Measurements from ENCODE around the gene NAPSA.
A peak's percentile ranks its signal among the peaks of the same experiment; 100 is the strongest.

The NAPSA gene

DNA sequence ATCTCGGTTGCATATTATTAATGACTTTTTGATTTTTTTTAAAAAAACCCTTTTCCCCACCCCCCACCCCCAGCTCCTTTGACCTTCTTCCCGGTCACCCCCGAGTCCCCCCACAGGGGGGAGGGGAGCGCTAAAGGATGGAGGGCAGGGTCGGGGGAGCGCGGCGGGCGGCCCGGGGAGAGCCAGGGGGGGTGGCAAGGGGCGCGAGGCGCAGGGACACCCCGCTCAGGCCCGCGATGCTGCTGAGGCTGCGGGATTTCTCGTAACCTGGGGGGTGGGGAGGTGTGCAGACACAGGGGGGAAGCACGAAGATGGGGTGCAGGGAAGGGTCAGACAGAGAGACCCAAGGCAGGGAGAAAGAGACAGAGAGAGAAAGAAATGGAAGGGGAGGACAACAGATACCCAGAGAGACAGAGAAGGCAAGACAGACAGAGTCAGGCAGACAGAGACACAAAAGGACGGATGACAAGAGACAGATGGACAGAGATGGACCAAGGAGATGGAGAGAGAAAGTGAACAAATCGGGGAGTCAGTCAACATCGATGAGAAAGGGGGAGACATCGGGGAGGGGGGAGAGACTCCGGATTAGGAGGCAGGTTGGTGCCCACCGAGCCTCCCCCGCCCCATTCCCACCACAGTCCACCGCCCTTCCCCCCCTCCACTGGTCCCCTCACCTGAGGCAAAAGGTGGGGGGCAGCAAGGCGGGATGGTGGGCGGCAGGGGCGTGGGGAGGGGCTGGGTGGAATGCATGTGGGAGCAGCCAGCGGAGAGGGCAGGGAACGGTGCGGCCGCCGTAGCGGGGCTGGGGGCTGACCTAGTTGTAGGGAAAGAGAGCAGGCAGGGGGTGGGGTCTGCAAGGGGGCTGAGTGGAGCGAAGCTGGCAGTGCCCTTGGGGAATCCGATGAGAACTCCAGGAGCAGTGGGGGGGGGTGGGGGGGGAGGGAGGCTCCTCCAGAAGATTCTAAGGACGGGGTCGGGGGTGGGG, 50.4 kb downstream of the NAPSA start:
- Histone ChIP-seq H3K36me3 (ENCODE audit: insufficient read depth, low read length) (no peaks in the 10 kb centered on the region), H3K9me3 (ENCODE audit: control insufficient read depth, insufficient read depth, low read length) (no peaks in the 10 kb centered on the region), H3K9ac (ENCODE audit: low read depth, low read length) (peak overlapping the region; percentile 55), H3K4me1 (ENCODE audit: insufficient read depth, low read length) (peaks cover 5% of the 10 kb centered on the region; the same call in 1 of the 2 replicates)

DNA sequence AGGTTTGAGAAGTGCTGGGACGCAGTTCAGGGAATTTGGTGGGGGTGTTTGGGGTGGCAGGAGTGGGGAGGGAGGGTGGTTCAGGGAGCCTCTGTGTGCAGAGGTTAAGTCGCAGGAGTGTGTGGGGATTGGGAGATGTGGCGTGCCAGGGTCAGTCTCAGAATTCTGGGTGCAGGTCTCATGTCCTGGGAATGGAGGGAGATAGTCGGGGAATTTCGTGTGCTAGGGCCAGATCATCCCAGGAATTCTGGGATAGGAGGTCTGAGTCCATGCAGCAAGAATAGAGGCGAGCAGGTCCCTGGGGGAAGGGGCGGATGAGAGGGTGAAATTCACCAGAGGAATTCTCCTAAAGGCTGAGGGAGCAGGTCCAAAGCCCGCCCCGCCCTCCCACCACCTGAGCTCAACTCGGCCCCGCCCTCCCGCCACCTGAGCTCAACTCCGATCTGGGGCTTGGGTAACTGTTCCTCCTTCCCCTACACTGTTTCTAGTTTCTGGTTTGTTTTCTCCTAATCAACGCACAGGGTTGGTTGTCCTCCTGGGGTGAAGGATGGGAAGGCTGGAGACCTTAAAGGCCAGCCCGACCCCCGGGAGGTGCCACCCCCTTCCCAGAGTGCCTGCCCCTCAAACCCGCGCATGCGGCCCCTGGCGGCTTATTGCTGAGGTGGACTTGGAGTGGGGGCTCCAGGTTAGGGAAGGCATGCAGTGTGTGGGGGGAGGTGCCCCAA, 51.5 kb downstream of the NAPSA start:
- H3K9me3 ChIP-seq (ENCODE audit: control insufficient read depth, insufficient read depth, low read length), result no peaks in the 10 kb centered on the region
- H3K4me1 ChIP-seq (ENCODE audit: insufficient read depth, low read length), result peaks cover 5% of the 10 kb centered on the region; the same call in 1 of the 2 replicates
- H3K36me3 ChIP-seq (ENCODE audit: insufficient read depth, low read length), result no peaks in the 10 kb centered on the region
- peak overlapping the region; percentile 90 for H3K9ac ChIP-seq (ENCODE audit: low read depth, low read length)

DNA sequence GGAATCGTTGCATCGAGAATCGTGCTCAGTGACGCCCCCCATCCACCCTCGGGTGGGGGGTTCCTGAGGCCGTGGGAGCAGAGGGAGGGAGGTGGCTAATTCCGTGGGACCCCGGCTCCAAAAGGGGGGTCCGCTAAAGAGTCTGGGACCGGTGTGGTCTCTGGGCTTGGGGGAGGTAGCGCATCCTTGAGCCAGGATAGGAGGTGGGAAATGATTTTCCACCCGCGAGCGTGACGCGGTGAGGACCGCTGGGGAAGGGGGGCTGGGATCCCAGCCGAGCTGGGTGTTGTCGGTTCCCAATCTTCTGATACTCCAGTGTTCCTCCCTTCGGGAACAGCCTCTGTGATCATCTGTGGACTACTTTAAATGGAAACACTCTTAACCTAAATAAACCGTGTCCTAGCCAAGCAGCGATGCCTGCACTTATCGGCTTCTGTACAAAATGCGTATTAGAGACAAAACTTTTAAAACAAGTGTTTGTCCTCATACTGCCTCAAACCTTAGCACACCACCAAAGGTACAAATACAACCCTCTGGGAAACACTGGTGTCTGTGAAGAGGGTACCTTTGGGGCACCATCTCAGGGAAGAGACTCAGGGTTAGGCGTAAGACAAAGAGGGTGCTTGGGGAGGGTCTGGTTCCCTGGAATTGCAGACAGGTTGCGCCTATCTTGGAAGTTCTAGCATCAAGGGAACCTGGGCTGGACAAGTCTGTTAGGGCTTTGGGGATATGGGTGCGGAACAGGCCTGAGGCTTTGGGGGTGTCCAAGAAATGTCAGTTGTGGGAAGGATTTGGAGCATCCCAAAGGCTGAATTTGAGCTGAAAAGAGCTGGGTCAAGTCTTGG, 52.2 kb downstream of the NAPSA start:
- H3K4me1 ChIP-seq (ENCODE audit: insufficient read depth, low read length), result peaks cover 5% of the 10 kb centered on the region; the same call in 1 of the 2 replicates
- peaks cover 3% of the 10 kb centered on the region; the same call in 1 of the 2 replicates for H3K9me3 ChIP-seq (ENCODE audit: control insufficient read depth, insufficient read depth, low read length)
- no peaks in the 10 kb centered on the region for H3K36me3 ChIP-seq (ENCODE audit: insufficient read depth, low read length)
- peak overlapping the region; percentile 90 for H3K9ac ChIP-seq (ENCODE audit: low read depth, low read length)

DNA sequence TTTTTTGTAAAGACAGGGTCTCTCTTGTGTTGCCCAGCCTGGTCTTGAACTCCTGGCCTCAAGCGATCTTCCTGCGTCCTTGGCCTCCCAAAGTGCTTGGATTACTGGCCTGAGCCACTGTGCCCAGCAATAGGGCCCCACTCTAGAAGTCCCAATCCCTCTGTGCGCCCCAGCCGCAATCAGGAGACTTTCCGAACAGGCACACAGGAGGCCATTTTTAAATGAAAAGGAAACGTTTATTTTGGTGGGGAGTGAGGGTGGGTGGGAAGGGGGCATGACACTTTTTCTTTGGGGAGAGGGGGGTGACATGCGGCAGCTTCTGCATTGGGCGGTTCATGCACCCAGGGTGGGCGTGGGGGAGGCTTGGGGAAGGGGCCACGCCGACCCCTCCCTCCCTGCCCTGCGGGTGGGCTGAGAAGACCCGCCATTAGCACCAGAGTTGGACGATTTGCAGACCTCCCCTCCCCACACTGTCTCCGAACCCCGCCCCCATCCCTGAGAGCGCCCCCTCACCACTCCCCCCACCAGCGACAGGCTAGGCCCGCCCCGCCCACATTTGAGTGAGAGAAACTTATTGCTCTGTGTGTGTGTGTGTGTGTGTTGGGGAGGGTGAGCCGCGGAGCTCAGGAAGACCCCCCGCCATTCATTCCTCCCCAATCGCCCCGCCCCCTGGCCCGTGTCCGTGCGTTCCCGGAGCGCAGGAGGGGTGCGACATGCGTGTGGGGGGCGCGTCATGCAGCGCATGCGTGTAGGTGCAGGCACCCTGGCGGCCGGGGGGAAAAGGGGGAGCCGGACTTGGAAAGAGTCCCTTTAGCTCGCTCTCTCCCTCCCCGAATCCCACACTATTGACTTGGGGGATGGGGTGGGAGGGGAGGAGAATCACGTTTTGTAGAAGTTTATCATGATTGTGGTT, 53.5 kb downstream of the NAPSA start:
- 0 out of 2 replicates have a peak, but pooled peaks cover 5% of the 10 kb centered on the region for H3K36me3 ChIP-seq (ENCODE audit: insufficient read depth, low read length)
- H3K9ac ChIP-seq (ENCODE audit: low read depth, low read length), result peak overlapping the region; percentile 90
- H3K9me3 ChIP-seq (ENCODE audit: control insufficient read depth, insufficient read depth, low read length), result peaks cover 3% of the 10 kb centered on the region; the same call in 1 of the 2 replicates
- peaks cover 5% of the 10 kb centered on the region; the same call in 1 of the 2 replicates for H3K4me1 ChIP-seq (ENCODE audit: insufficient read depth, low read length)

DNA sequence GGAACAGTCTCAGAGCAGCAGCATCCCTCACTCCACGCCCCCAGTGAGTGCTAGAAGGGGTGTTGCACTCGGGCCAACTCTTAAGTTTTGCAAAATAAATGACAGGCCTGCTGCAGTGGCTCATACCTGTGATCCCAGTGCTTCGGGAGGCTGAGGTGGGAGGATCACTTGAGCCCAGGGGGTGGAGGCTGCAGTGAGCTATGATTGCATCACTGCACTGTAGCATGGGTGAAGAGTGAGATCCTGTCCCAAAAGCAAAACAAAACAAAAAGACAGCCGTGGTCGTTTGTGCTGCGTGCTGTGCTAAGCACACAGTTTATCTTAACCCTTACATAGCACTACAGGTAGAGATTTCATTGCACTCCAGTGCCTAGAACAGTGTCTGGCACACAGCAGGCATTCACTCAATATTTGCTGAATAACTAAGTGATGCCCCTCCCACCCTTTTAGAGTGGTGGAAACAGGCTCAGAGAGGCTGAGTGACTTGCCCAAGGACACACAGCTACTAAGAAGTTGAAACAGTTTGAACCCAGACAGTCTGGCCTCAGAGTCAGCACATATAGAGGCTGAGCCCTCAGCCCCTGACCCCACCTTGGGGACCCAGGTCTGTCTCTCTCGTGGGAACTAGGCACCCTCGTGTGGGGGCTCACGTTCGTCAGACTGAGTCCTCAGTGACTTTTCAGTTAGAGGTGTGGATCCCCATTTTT, 54.5 kb downstream of the NAPSA start:
- Histone ChIP-seq H3K4me1 (ENCODE audit: insufficient read depth, low read length) (no peaks in the 10 kb centered on the region; the same call in 1 of the 2 replicates), H3K9me3 (ENCODE audit: control insufficient read depth, insufficient read depth, low read length) (peaks cover 3% of the 10 kb centered on the region; the same call in 1 of the 2 replicates), H3K36me3 (ENCODE audit: insufficient read depth, low read length) (0 out of 2 replicates have a peak, but pooled peaks cover 5% of the 10 kb centered on the region), H3K9ac (ENCODE audit: low read depth, low read length) (no peak overlapping the region)

DNA sequence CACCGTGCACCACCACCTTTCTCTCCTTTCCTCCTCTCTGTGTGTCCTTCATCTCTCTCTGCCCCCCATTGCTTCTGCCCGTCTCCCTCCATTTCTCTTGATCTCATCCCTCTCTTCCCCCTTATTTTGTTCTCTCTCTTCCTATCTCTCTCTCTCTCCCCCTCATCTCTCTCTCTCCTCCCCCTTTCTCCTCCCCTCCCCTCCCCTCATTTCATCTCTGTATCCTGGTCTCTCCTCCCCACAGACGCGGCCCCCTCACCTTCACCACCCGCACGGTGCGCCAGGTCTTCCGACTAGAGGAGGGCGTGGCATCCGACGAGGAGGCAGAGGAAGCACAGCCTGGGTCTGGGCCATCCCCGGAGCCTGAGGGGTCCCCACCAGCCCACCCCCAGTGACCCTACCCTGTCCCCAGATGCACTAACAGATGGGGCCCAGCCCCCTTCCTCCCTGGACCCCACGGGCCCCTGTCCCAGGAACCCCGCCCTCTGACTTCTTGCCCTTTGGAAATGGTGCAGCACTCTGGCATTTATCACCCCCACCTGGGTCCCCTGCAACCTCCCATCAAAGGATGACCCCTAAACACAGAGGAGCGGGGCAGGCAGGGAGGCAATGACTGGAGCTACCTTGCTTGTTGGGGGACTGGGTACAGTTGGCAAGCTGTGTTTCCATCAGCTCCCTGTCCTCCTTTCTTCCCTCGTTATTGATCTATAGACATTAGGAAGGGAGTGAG, 55.9 kb downstream of the NAPSA start:
- Histone ChIP-seq H3K4me1 (ENCODE audit: insufficient read depth, low read length) (no peaks in the 10 kb centered on the region; the same call in 1 of the 2 replicates), H3K36me3 (ENCODE audit: insufficient read depth, low read length) (0 out of 2 replicates have a peak, but pooled peaks cover 5% of the 10 kb centered on the region), H3K9me3 (ENCODE audit: control insufficient read depth, insufficient read depth, low read length) (peaks cover 3% of the 10 kb centered on the region; the same call in 1 of the 2 replicates), H3K9ac (ENCODE audit: low read depth, low read length) (no peak overlapping the region)

DNA sequence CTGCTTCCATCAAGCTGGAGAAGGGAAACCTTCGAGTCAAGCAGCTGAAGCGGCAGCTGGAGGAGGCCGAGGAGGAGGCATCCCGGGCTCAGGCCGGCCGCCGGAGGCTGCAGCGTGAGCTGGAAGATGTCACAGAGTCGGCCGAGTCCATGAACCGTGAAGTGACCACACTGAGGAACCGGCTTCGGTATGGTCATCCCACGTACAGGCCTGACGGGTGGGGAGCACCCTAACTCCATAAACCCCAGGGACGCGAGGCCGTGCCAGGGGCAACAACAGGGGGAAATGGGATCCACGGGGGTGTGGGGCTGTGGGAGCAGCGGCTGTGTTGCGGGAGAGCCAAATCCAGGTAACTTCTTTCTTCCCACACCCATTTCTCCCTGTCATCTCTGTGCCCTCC, 56.4 kb downstream of the NAPSA start:
- Histone ChIP-seq H3K9ac (ENCODE audit: low read depth, low read length) (no peak overlapping the region), H3K36me3 (ENCODE audit: insufficient read depth, low read length) (0 out of 2 replicates have a peak, but pooled peaks cover 5% of the 10 kb centered on the region), H3K4me1 (ENCODE audit: insufficient read depth, low read length) (no peaks in the 10 kb centered on the region; the same call in 1 of the 2 replicates), H3K9me3 (ENCODE audit: control insufficient read depth, insufficient read depth, low read length) (peaks cover 3% of the 10 kb centered on the region; the same call in 1 of the 2 replicates)

Data from ES-I3 (cell line).